Left lung (tissue), 10 donors: Measurements from ENCODE around the gene FBXL17. TPM values are rescaled to one million over a fixed set of nuclear protein-coding genes. Genes with fewer than 3 reads are reported as not detected.

Source experiments
- ATAC-seq: fragments of 200-7000 bp; cut with Tn5 transposase; one replicate; pipeline ENCODE4 v1.9.1; 2020; ENCODE audit warnings: moderate library complexity
- DNase-seq, 4 donors: peaks; one replicate each; pipeline ENCODE4 v3.0.0-alpha.2; 2013 to 2020
- H3K27ac ChIP-seq, 2 donors: fragments of 200-600 bp; sonication (generic) in 1 of 2; one replicate each; pipeline versions ENCODE4 v1.5.0 to v1.8.0; 2020 to 2021
- H3K27me3 ChIP-seq, 2 donors: fragments of 200-600 bp; sonication (generic) in 1 of 2; one replicate each; pipeline versions ENCODE4 v1.5.0 to v1.8.0; 2020 to 2021
- H3K36me3 ChIP-seq, 2 donors: fragments of 200-600 bp; sonication (generic) in 1 of 2; one replicate each; pipeline versions ENCODE4 v1.5.0 to v1.8.0; 2020 to 2021
- H3K4me1 ChIP-seq, 2 donors: fragments of 200-600 bp; one replicate each; pipeline ENCODE4 v1.8.0; 2021
- H3K4me3 ChIP-seq, 2 donors: fragments of 200-600 bp; sonication (generic) in 1 of 2; one replicate each; pipeline versions ENCODE4 v1.5.0 to v1.8.0; 2020 to 2021; ENCODE audit warnings: mild to moderate bottlenecking in 1 of 2
- H3K9me3 ChIP-seq, 2 donors: fragments of 200-600 bp; sonication (generic) in 1 of 2; one replicate each; pipeline versions ENCODE4 v1.5.0 to v1.8.0; 2020 to 2021
- CTCF ChIP-seq, 2 donors: fragments of 200-600 bp; sonication (generic) in 1 of 2; IDR thresholded peaks; one replicate each; pipeline versions ENCODE4 v1.5.0 to v1.8.0; 2021; ENCODE audit warnings: antibody characterized with exemption in 2 of 2
- intact Hi-C, 2 donors: fragments of 100-400 bp; cut with DNase I; formaldehyde crosslinking; loops; one replicate each; pipeline versions ENCODE4 v1.11.2 to v1.14.2; 2022
- polyA plus RNA-seq, 6 donors: library from polyadenylated mRNA; unstranded; fragments of 120-200 nt; gene quantifications; one replicate each; pipeline ENCODE4 v1.2.1, GENCODE V29; 2013; ENCODE audit not compliant: insufficient read length in 6 of 6
- total RNA-seq, 2 donors: library from RNA; stranded (reverse); fragmentation: NEBNext Ultra II Directional; extraction: Animal tissue kit (Norgen Biotek cat#: 25700); gene quantifications; one replicate each; pipeline ENCODE4 v1.2.1, GENCODE V29; 2021
- donor health status: DM: no; HTN: yes; CAD: no.
- donor health status: DM: no; HTN: no; CAD: no.

The FBXL17 gene
- total and polyA plus RNA-seq, 8 donors = 11.8 to 23.8 (median 19.8) TPM

- no peak for TF ChIP-seq CTCF (IDR thresholded peaks at IDR 0.05)
- peak in 1 of 4 donors; percentile 3 for DNase-seq
- H3K27me3 ChIP-seq = no peaks in the 10 kb centered on the region
- no peak overlapping the region for H3K4me3 ChIP-seq
- intact Hi-C loops = no loop called here
- H3K4me1 ChIP-seq = no peaks in the 10 kb centered on the region
- no peaks in the 10 kb centered on the region for H3K36me3 ChIP-seq
- H3K9me3 ChIP-seq = no peaks in the 10 kb centered on the region
- no peak for ATAC-seq
- no peak overlapping the region for H3K27ac ChIP-seq
Measured at GRCh38 chr5:108036482-108036881, 345.4 kb downstream of the FBXL17 start.

GRCh38 chr5:108028883-108029282 is 353.0 kb downstream of the FBXL17 start:
- H3K27me3 ChIP-seq = no peaks in the 10 kb centered on the region
- DNase-seq = no peak

GRCh38 chr5:108028412-108028811 is 353.5 kb downstream of the FBXL17 start:
- DNase-seq (no peak), ATAC-seq (no peak)
- Histone ChIP-seq H3K36me3 (no peaks in the 10 kb centered on the region), H3K4me1 (no peaks in the 10 kb centered on the region), H3K4me3 (no peak overlapping the region), H3K27me3 (no peaks in the 10 kb centered on the region), H3K9me3 (no peaks in the 10 kb centered on the region), H3K27ac (no peak overlapping the region)
- intact Hi-C loops = no loop called here
- TF ChIP-seq CTCF (IDR thresholded peaks at IDR 0.05) = no peak

More at GRCh38 chr5:108028883-108029282, 353.0 kb downstream of the FBXL17 start:
- H3K4me1 ChIP-seq = no peaks in the 10 kb centered on the region
- H3K9me3 ChIP-seq = no peaks in the 10 kb centered on the region
- intact Hi-C loops = no loop called here
- H3K4me3 ChIP-seq = no peak overlapping the region
- no peak overlapping the region for H3K27ac ChIP-seq
- no peak for ATAC-seq
- TF ChIP-seq CTCF (IDR thresholded peaks at IDR 0.05) = no peak
- no peaks in the 10 kb centered on the region for H3K36me3 ChIP-seq

GRCh38 chr5:108025957-108026356 is 355.9 kb downstream of the FBXL17 start:
- no peak for ATAC-seq
- Histone ChIP-seq H3K27me3 (no peaks in the 10 kb centered on the region), H3K9me3 (no peaks in the 10 kb centered on the region), H3K27ac (no peak overlapping the region), H3K36me3 (no peaks in the 10 kb centered on the region), H3K4me1 (no peaks in the 10 kb centered on the region), H3K4me3 (no peak overlapping the region)
- no peak for TF ChIP-seq CTCF (IDR thresholded peaks at IDR 0.05)
- intact Hi-C loops = no loop called here
- no peak for DNase-seq

GRCh38 chr5:108024986-108025385 is 356.9 kb downstream of the FBXL17 start:
- TF ChIP-seq CTCF (IDR thresholded peaks at IDR 0.05) = no peak
- no peak overlapping the region for H3K27ac ChIP-seq
- no peaks in the 10 kb centered on the region for H3K9me3 ChIP-seq
- H3K4me1 ChIP-seq = no peaks in the 10 kb centered on the region
- intact Hi-C loops = no loop called here
- H3K27me3 ChIP-seq = no peaks in the 10 kb centered on the region
- DNase-seq (no peak), ATAC-seq (no peak)
- no peak overlapping the region for H3K4me3 ChIP-seq
- H3K36me3 ChIP-seq = no peaks in the 10 kb centered on the region
